ENCODE data around the gene SIAH1. TPM values are rescaled to one million over a fixed set of nuclear protein-coding genes. Genes with fewer than 3 reads are reported as not detected.

Gene SIAH1
- total and polyA plus RNA-seq, 10 of the 15 experiments (the other 5 are each of a cell fraction or from before 2014, with no cell fraction given), result 5.1 to 21.1 (median 13.9) TPM

- in situ Hi-C loops (cut with MboI), result no loop called here
- BruUV-seq (replicated peaks), result no TSS peak
- no peak overlapping the region for H2AFZ ChIP-seq (ENCODE audit: control insufficient read depth, low read depth, low read length)
- H3K4me2 ChIP-seq (ENCODE audit: control insufficient read depth, insufficient read depth), result no peak overlapping the region
- ATAC-seq (no peak), FAIRE-seq (no peak), DNase-seq (ENCODE audit: low read depth, low spot score) (no peak)
- no peaks in the 10 kb centered on the region for H3K79me2 ChIP-seq (ENCODE audit: control insufficient read depth, insufficient read depth, low read length)
- no peak overlapping the region for H3K9ac ChIP-seq (ENCODE audit: control insufficient read depth, insufficient read depth, low read length)
- intact Hi-C loops (cut with micrococcal nuclease; ENCODE audit: unreplicated experiment), result no loop called here
- no peak overlapping the region for H3K4me3 ChIP-seq
- TF ChIP-seq PAX8 (IDR thresholded peaks at IDR 0.05) (no peak), NR2F1 (conservative IDR thresholded peaks at IDR 0.05) (no peak), RCOR1 (conservative IDR thresholded peaks at IDR 0.05; ENCODE audit: low read depth, low read length) (no peak), ZNF217 (IDR thresholded peaks at IDR 0.05) (no peak), SMAD1 (IDR thresholded peaks at IDR 0.05; ENCODE audit: low read depth, partially characterized antibody) (no peak), POLR2A (IDR thresholded peaks at IDR 0.05; ENCODE audit: low read depth, low read length) (no peak), ZNF274 (IDR thresholded peaks at IDR 0.05; ENCODE audit: insufficient read depth, insufficient read length) (no peak), PAX5 (IDR thresholded peaks at IDR 0.05; ENCODE audit: borderline replicate concordance, low read depth, low read length) (no peak), MEF2B (IDR thresholded peaks at IDR 0.05; ENCODE audit: partially characterized antibody, poor library complexity, severe bottlenecking) (no peak), BCL11A (IDR thresholded peaks at IDR 0.05; ENCODE audit: low read depth, low read length) (no peak), FOS (IDR thresholded peaks at IDR 0.05; ENCODE audit: borderline replicate concordance, extremely low read depth, insufficient read length) (no peak), PBX3 (IDR thresholded peaks at IDR 0.05; ENCODE audit: insufficient replicate concordance, low read depth, low read length) (no peak)
- H3K9me3 ChIP-seq (replicated peaks; ENCODE audit: control insufficient read depth, insufficient read depth, low read length), result no peaks in the 10 kb centered on the region
- SMC1A ChIA-PET (ENCODE audit: uncharacterized antibody, unreplicated experiment), result interaction anchor here (1.5 kb wide), 1 partner anchor 276 kb away, joined by 3 read pairs; no protein-coding TSS in a partner anchor
- RAD21 ChIA-PET (ENCODE audit: unreplicated experiment), result no interaction called here
- no peak overlapping the region for H3K27ac ChIP-seq (ENCODE audit: control insufficient read depth, insufficient read depth)
- POLR2A ChIA-PET, result no interaction called here
- CTCF ChIA-PET, result interaction anchor here (1.7 kb wide), 1 partner anchor 290 kb away, joined by 9 read pairs; no protein-coding TSS in a partner anchor
- WGBS (ENCODE audit: insufficient coverage, insufficient replicate concordance, low lambda C conversion rate, missing lambda C conversion rate), result 94% methylated on average over 1 of the region's 1 CpG
- H3K27me3 ChIP-seq (replicated peaks in 1 of 2; ENCODE audit: control insufficient read depth in 2 of 2, insufficient read depth in 2 of 2, low read length in 1 of 2), result no peaks in the 10 kb centered on the region
- peaks cover 2 to 13% of the 10 kb centered on the region in 2 experiments; a peak in 3 of 4 replicates for H3K36me3 ChIP-seq (ENCODE audit: control insufficient read depth in 2 of 2, insufficient read depth in 2 of 2, low read length in 1 of 2)
- H4K20me1 ChIP-seq (ENCODE audit: control insufficient read depth, insufficient read depth), result no peaks in the 10 kb centered on the region
- H3K4me1 ChIP-seq (ENCODE audit: control insufficient read depth, insufficient read depth, low read length), result no peaks in the 10 kb centered on the region
These were observed 45.2 kb downstream of the SIAH1 start for GRCh38 chr16:48340054-48340453.

Measured in GM12878 (cell line).